ENCODE results near the gene PRRC2B. TPM values are rescaled to one million over a fixed set of nuclear protein-coding genes. Genes with fewer than 3 reads are reported as not detected.

Gene PRRC2B
- total and polyA plus RNA-seq, 2 of the 8 experiments (the other 6 are each of a cell fraction or from before 2014, with no cell fraction given): 37.3 to 249 TPM

DNA sequence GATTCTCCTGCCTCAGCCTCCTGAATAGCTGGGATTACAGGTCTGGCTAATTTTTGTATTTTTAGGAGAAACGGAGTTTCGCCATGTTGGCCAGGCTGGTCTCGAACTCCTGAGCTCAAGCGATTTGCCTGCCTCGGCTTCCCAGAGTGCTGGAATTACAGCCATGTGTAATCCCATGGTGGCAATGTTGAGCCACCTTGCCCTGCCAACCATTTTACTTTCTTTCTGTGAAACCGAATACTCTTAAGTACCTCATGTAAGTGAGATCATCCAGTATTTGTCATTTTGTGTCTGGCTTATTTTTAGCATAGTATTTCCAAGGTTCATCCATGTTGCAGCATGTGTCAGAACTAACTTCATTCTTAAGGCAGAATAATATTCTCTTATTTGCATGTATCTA, 8.2 kb downstream of the PRRC2B start (continued):
- TF ChIP-seq CHD7 (IDR thresholded peaks at IDR 0.05; ENCODE audit: insufficient replicate concordance, low read length) (no peak), RXRA (IDR thresholded peaks at IDR 0.05; ENCODE audit: insufficient read depth, low read depth, low read length) (no peak), SUZ12 (IDR thresholded peaks at IDR 0.05; ENCODE audit: low read length) (no peak), ATF3 (IDR thresholded peaks at IDR 0.05; ENCODE audit: insufficient read depth, low read depth, low read length) (no peak), USF2 (IDR thresholded peaks at IDR 0.05; ENCODE audit: low read length) (no peak), RAD21 (IDR thresholded peaks at IDR 0.05 in 1 of 2, conservative IDR thresholded peaks at IDR 0.05 in 1 of 2; ENCODE audit: low read depth in 2 of 2, low read length in 2 of 2) (no peak), JUND (IDR thresholded peaks at IDR 0.05; ENCODE audit: low read length) (no peak), CREB1 (IDR thresholded peaks at IDR 0.05) (no peak), SIX5 (IDR thresholded peaks at IDR 0.05; ENCODE audit: low read depth, low read length) (no peak), ZNF274 (IDR thresholded peaks at IDR 0.05; ENCODE audit: borderline replicate concordance, extremely low read depth, low read length) (no peak)

All from H1 (cell line).